Endothelial cell of umbilical vein (primary cell): ENCODE results near the gene GGT7. TPM values are rescaled to one million over a fixed set of nuclear protein-coding genes. Genes with fewer than 3 reads are reported as not detected.

ENCODE experiments used
- BruUV-seq: library from RNA; stranded (reverse); fragments of 400-500 nt; replicated peaks from 2 replicates; lab custom pipeline; 2021; lab: Mats Ljungman, UMichigan
- CTCF ChIA-PET: fragments of 300-600, 350-600 bp; sonication (Branson Sonifier 250); formaldehyde crosslinking; loops from one replicate; lab custom pipeline; 2021; ENCODE audit warnings: antibody characterized with exemption, inconsistent platforms; lab: Charles Lee
- POLR2A ChIA-PET: fragments of 300-600, 350-600 bp; sonication (Branson Sonifier 250); formaldehyde crosslinking; loops from one replicate; lab custom pipeline; 2021; ENCODE audit warnings: antibody characterized with exemption, inconsistent platforms; lab: Charles Lee
- DNase-seq: peaks from one replicate; pipeline ENCODE4 v3.0.0-alpha.2; 2011; ENCODE audit warnings: low read depth, low spot score
- FAIRE-seq: peaks from 2 replicates; lab custom pipeline; 2011; peaks lifted over from hg19 to GRCh38; lab: Jason Lieb, UNC
- H2AFZ ChIP-seq: 2 replicates; pipeline ENCODE4 v1.6.0; 2012; ENCODE audit warnings: low read depth, low read length, control low read depth, inconsistent platforms
- H3K27ac ChIP-seq: 2 replicates; pipeline ENCODE4 v1.5.1; 2011; ENCODE audit warnings: low read depth, mild to moderate bottlenecking, control low read depth, low read length, moderate library complexity; ENCODE audit not compliant: insufficient read depth
- H3K27me3 ChIP-seq, 2 experiments: 2 replicates each; pipeline versions ENCODE4 v1.6.0 to v1.6.1; 2011; ENCODE audit warnings: low read length in 2 of 2, mixed read lengths in 1 of 2; ENCODE audit not compliant: control insufficient read depth in 2 of 2, insufficient read depth in 2 of 2
- H3K36me3 ChIP-seq, 2 experiments: 2 replicates in 1 of 2; 3 replicates in 1 of 2; pipeline ENCODE4 v1.5.1; 2011; ENCODE audit warnings: low read length in 2 of 2, mild to moderate bottlenecking in 1 of 2, moderate library complexity in 1 of 2; ENCODE audit not compliant: control insufficient read depth in 2 of 2, insufficient read depth in 2 of 2; ENCODE audit errors: extremely low read depth in 1 of 2
- H3K4me1 ChIP-seq: 3 replicates; pipeline ENCODE4 v1.5.1; 2011; ENCODE audit warnings: mild to moderate bottlenecking, low read length; ENCODE audit not compliant: control insufficient read depth, insufficient read depth; ENCODE audit errors: extremely low read depth
- H3K4me2 ChIP-seq: 2 replicates; pipeline ENCODE4 v1.6.1; 2011; ENCODE audit warnings: low read length, control low read depth, mixed read lengths; ENCODE audit not compliant: insufficient read depth
- H3K4me3 ChIP-seq, 3 experiments: fragments of 200-600 bp in 1 of 3; sonication (generic), shearing (Covaris generic) in 1 of 3; replicated peaks in 1 of 3; 2 replicates each; pipeline ENCODE4 v1.5.1; 2011 to 2016; ENCODE audit warnings: control low read depth in 3 of 3, low read length in 3 of 3, mild to moderate bottlenecking in 2 of 3, inconsistent platforms in 1 of 3, low read depth in 1 of 3, moderate library complexity in 1 of 3; ENCODE audit not compliant: insufficient read depth in 1 of 3
- H3K79me2 ChIP-seq: 2 replicates; pipeline ENCODE4 v1.6.0; 2012; ENCODE audit warnings: low read length, inconsistent platforms; ENCODE audit not compliant: control insufficient read depth, insufficient read depth
- H3K9ac ChIP-seq: replicated peaks from 2 replicates; pipeline ENCODE3; 2011; ENCODE audit warnings: low read length, control low read depth; ENCODE audit not compliant: insufficient read depth; ENCODE audit errors: extremely low read depth
- H3K9me1 ChIP-seq: replicated peaks from 3 replicates; pipeline ENCODE4 v1.6.0; 2011; ENCODE audit warnings: mild to moderate bottlenecking, low read length; ENCODE audit not compliant: control insufficient read depth, insufficient read depth; ENCODE audit errors: extremely low read depth
- H3K9me3 ChIP-seq: replicated peaks from 2 replicates; pipeline ENCODE4 v1.5.1; 2012; ENCODE audit warnings: low read length, inconsistent platforms; ENCODE audit not compliant: control insufficient read depth, insufficient read depth
- H4K20me1 ChIP-seq: replicated peaks from 2 replicates; pipeline ENCODE3; 2011; ENCODE audit warnings: mild to moderate bottlenecking, low read length; ENCODE audit not compliant: control insufficient read depth, insufficient read depth; ENCODE audit errors: extremely low read depth
- GATA2 ChIP-seq: IDR thresholded peaks from 2 replicates; pipeline ENCODE4 v1.7.0; 2011; ENCODE audit warnings: low read depth, mild to moderate bottlenecking, moderate library complexity, mixed read lengths, low read length; ENCODE audit not compliant: insufficient read length, insufficient read depth
- JUN ChIP-seq: IDR thresholded peaks from 2 replicates; pipeline ENCODE4 v1.6.1; 2011; ENCODE audit warnings: borderline replicate concordance, low read depth; ENCODE audit not compliant: insufficient read length, insufficient read depth
- MYC ChIP-seq: IDR thresholded peaks from one replicate; pipeline ENCODE4 v1.6.1; 2011; ENCODE audit warnings: mild to moderate bottlenecking, low read depth, low read length
- POLR2A ChIP-seq: IDR thresholded peaks from 2 replicates; pipeline ENCODE4 v1.6.1; 2012; ENCODE audit warnings: low read depth, mild to moderate bottlenecking, control low read depth, low read length
- dilution Hi-C: fragments of 300-500 bp; cut with MboI; formaldehyde crosslinking; loops from one replicate; pipeline ENCODE4 v1.15.0; 2019; ENCODE audit warnings: low sequenced_read_pairs; ENCODE audit not compliant: extremely low pct_ligation_motif_present
- intact Hi-C: fragments of 100-400 bp; cut with micrococcal nuclease; formaldehyde crosslinking; loops from one replicate; pipeline ENCODE4 v1.10.0; 2022
- polyA plus RNA-seq, 4 experiments: library from polyadenylated mRNA; depleted of rRNA in 3 of 4; stranded (reverse) in 3 of 4; unstranded in 1 of 4; fragments of >200 nt; gene quantifications; 2 replicates each; pipeline versions ENCODE4 v1.2.1 to v1.2.3, GENCODE V29; 2011 to 2012; ENCODE audit warnings: missing spikeins in 1 of 4
- total RNA-seq: library from RNA; stranded (reverse); gene quantifications from 2 replicates; pipeline ENCODE4 v1.2.3, GENCODE V29; 2021
- TF ChIP-seq, protein P1 (sequence below), 2 donors: IDR thresholded peaks; 1 replicate in 1 of 2; 2 replicates in 1 of 2; pipeline ENCODE4 v1.5.1; 2011; ENCODE audit warnings: low read length in 2 of 2, mild to moderate bottlenecking in 2 of 2, moderate library complexity in 2 of 2, control low read depth in 1 of 2, inconsistent platforms in 1 of 2, low read depth in 1 of 2; ENCODE audit not compliant: insufficient read depth in 1 of 2; ENCODE audit errors: extremely low read depth in 1 of 2
- TF ChIP-seq, protein P2 (sequence below): IDR thresholded peaks from 2 replicates; pipeline ENCODE4 v1.6.1; 2011; ENCODE audit not compliant: insufficient read depth, insufficient read length

GGT7 gene
- total and polyA plus RNA-seq, 2 donors (not counting 3 experiments of a cell fraction or from before 2014, with no cell fraction given) = 4.1 to 5.0 TPM

GRCh38 chr20:34824026-34824425 lies 48.6 kb downstream of the GGT7 start:
- ChIA-PET POLR2A (no interaction called here), CTCF (interaction anchor here (0.8 to 1.8 kb wide), 2 partner anchors 50 to 54 kb away, joined by 3 to 6 read pairs; no protein-coding TSS in a partner anchor)
- H3K4me1 ChIP-seq = peaks cover 12% of the 10 kb centered on the region
- FAIRE-seq (peak; percentile 4), DNase-seq (no peak)
- BruUV-seq = no TSS peak
- intact Hi-C loops (no loop called here), dilution Hi-C loops (no loop called here)
- no peaks in the 10 kb centered on the region for H3K36me3 ChIP-seq
- peaks cover 0 to 2% of the 10 kb centered on the region in 2 experiments for H3K27me3 ChIP-seq
- H3K79me2 ChIP-seq = peaks cover 53% of the 10 kb centered on the region
- H3K9me1 ChIP-seq = no peaks in the 10 kb centered on the region
- peaks cover 2% of the 10 kb centered on the region for H4K20me1 ChIP-seq
- H3K9ac ChIP-seq = peak overlapping the region; percentile 90
- TF ChIP-seq JUN = no peak
- TF ChIP-seq GATA2 = no peak
- TF ChIP-seq, protein P1, sequence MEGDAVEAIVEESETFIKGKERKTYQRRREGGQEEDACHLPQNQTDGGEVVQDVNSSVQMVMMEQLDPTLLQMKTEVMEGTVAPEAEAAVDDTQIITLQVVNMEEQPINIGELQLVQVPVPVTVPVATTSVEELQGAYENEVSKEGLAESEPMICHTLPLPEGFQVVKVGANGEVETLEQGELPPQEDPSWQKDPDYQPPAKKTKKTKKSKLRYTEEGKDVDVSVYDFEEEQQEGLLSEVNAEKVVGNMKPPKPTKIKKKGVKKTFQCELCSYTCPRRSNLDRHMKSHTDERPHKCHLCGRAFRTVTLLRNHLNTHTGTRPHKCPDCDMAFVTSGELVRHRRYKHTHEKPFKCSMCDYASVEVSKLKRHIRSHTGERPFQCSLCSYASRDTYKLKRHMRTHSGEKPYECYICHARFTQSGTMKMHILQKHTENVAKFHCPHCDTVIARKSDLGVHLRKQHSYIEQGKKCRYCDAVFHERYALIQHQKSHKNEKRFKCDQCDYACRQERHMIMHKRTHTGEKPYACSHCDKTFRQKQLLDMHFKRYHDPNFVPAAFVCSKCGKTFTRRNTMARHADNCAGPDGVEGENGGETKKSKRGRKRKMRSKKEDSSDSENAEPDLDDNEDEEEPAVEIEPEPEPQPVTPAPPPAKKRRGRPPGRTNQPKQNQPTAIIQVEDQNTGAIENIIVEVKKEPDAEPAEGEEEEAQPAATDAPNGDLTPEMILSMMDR (IDR thresholded peaks at IDR 0.05; ENCODE audit: extremely low read depth in 1 of 2, insufficient read depth in 1 of 2, low read depth in 1 of 2, low read length in 2 of 2) = no peak
- no peak for TF ChIP-seq MYC
- TF ChIP-seq, protein P2, sequence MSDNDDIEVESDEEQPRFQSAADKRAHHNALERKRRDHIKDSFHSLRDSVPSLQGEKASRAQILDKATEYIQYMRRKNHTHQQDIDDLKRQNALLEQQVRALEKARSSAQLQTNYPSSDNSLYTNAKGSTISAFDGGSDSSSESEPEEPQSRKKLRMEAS = no peak
- TF ChIP-seq POLR2A = no peak
- H3K27ac ChIP-seq = no peak overlapping the region
- H3K9me3 ChIP-seq = no peaks in the 10 kb centered on the region
- peak overlapping the region in 1 of 3 experiments; percentile 81 for H3K4me3 ChIP-seq
- peak overlapping the region; percentile 88 for H3K4me2 ChIP-seq
- no peak overlapping the region for H2AFZ ChIP-seq
